Endometrial microvascular endothelial cells (primary cell): Measurements from ENCODE around the gene CACNA1D. TPM values are rescaled to one million over a fixed set of nuclear protein-coding genes. Genes with fewer than 3 reads are reported as not detected.

Experiments
- in situ Hi-C: cut with HindIII; loops from 2 replicates; pipeline ENCODE4 v1.10.0; 2017; ENCODE audit warnings: low sequenced_read_pairs, low pct_unique_long_range_greater_than_20kb; ENCODE audit errors: inconsistent ontology term
- total RNA-seq: library from RNA; depleted of rRNA; stranded (reverse); fragments of >200 nt; gene quantifications from one replicate; pipeline ENCODE4 v1.2.3, GENCODE V29; 2015; ENCODE audit errors: inconsistent ontology term

CACNA1D gene
- total RNA-seq, 1 donor from 2014 or later, result not detected

DNA sequence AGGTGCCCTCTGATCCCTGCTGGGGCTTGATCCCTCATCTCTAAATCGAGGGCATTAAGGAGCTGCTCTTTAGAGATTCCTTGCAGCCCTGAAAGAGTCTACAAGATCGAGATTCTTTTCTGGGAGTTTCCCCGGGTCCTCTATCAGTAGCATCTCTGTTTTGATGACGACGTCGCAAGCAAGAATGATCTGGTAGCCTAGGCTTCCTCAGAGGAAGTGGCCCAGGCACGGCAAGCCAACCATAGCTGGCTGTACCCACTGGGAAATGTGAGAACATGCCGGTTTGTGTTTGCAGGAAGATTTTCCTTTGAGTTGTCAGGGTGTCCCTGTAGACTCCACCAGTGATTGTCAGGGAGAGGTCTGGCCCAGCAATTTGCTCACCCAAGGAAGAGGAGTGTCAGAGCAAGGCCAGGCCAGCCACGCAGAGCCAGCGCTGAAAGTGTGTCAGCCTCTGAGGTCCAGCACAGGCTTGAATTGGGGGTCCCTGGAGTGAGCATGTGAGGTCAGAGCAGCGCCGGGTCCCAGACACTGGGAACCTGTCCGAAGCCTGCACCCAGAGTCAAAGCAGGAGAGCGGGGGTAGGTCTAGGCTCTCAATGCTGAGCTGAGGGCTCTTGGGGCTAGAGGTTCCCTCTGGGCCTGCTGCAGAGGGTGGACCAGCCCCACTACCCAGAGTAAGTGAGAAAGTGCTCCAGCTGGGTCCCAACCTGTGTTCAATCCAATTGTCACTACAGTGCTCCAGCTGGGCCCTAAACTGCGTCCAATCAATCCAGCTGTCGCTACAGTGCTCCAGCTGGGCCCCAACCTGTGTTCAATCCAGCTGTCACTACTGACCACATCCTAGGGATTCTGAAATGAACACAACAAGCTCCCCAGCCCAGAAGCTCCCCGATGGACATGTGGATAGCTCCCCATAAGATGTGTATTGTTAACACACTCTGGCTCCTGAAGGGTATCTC lies 256.1 kb downstream of the CACNA1D start:
- in situ Hi-C loops, result no loop called here

- in situ Hi-C loops, result no loop called here
These were observed 259.2 kb downstream of the CACNA1D start for GRCh38 chr3:53753518-53754183.

DNA sequence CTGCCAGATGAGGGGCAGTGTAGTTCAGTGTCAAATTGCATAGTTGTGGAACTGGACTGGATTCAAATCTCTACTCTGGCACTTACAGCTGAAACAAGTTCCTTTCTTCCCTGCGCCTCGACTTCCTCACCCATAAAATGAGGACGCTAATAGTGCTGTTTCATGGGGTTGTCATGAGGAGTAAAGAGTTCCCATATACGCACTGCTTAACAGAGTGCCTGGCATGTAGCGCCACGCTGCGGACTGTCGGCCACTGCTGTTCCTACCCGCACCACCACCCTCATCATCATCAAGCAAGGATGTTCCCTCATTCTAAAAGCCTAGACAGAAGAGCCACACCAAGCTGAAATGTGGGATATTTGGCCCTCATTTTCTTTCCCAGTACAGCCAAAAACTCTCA lies 259.9 kb downstream of the CACNA1D start:
- in situ Hi-C loops, result no loop called here

DNA sequence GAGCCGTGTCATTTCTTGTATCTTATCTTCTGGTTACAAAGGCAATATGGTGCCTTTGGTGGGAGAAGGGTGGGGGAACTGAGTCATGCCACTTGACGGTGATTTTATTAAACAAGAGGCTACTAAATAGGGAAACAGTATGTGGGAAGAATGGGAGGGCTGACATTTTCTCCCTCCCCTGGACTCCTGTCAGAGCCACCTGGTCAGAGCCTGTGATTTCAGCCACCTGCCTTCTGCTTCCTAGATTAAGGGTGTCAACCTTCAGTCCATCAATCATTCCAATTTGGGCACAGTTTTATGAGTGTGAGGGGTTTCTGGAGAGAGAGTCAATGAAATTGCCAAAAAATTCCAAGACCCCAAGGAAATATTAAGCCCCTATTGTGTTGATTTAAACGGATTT lies 264.4 kb downstream of the CACNA1D start:
- in situ Hi-C loops, result no loop called here

DNA sequence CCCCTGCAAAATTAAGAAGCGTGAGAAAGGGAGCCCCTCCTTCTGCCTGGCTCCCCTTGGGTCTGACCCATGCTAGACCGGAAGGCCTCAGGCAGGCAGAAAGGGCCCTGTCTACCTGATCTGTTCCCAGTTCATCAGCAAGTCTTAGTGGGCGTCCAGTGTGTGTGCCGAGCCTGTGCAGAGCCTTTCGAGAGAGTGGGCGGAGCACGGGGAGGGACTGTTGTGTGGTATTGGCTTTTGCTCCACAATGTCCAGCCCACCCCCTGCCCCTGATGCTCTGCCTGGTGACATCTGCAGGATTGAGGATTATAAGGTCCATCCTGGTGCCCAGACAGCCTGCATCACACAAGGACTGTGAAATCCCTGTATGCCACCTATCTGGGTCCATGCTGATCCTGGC lies 268.9 kb downstream of the CACNA1D start:
- in situ Hi-C loops, result no loop called here

DNA sequence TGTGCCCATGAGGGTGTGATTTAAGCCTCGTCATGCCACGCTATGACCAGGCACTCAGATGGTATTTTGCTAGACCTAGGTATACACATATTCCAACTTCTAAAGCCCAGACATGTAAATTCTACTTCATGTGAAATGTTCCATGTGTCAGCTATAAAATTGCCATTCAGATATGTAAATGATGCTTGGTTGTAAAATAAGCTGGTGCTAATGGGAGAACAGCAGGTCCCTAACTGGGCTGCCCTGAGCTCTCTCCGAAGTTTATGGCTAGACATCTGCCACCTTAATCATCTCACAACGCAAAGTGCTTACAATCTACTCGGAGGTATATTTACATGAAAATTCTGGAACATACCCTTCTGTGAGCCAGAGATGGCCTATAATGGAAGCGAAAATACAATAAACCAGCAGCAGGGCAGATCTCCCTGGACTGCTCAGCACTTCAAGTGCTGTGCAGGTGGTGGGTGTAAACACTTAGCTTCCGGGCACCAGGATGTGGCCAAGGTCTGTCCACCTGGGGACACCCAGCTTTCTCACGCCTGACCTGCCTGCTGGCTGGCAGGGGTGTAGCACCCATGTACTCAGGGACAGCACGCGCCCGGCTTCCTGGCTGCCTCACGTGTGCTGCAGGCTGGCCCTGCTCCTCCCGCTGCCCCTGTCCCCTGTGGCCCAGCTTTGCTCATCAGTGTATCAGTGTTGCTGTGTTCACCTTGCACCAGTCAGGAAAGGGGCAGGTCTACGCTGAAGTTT lies 269.8 kb downstream of the CACNA1D start:
- in situ Hi-C loops, result no loop called here

GRCh38 chr3:53765753-53766152 lies 271.3 kb downstream of the CACNA1D start:
- in situ Hi-C loops, result no loop called here

- in situ Hi-C loops, result no loop called here
These were observed 272.3 kb downstream of the CACNA1D start for GRCh38 chr3:53766706-53767105.

DNA sequence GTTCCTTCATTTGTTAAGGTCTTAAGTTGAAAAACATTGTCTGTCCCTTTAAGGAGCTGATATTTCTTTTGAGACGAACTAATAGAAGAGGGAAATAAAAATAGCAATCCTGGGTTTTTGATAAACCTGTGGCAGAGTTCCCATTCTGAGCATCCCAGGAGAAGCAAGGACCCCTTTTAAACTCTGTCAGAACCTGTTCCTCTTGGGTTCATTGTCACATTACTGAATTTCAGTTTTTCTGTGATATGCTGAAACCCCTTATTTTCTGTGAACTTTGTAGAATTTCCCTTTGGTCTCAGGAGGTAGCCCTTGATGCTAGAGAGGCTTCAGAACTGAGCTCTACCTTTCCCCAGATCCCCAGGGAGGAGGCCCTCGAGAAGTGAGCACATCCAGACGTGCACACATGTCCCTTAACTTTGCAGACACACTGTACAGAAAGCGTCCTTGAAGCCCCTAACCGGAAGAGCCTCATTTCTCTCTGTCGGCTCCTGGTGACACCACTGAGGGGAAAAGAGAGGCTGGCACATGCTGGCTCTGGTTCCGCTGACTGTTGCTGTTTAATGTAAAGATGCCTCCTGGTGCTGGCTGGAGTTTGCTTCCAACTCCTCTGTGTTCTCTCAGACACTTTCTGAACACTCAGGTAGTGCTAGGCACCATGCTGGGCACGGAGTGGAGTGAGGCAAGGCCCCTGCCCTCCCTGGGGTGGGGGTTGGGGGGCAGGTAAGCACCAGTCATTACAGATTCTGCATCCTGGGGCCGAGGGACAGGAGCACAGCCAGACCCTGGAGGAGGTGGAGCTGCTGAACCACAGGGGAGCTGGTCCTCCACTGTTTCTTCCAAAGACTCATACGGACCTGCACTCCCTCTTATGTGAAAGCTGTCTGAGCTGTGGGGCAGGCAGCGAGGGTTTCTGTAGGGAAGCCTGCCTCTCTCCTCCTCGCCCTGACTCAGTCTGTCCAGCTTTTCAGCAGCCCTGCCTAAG lies 274.4 kb downstream of the CACNA1D start:
- in situ Hi-C loops, result no loop called here

- in situ Hi-C loops, result no loop called here
These were observed 278.2 kb downstream of the CACNA1D start for GRCh38 chr3:53772562-53772961.

DNA sequence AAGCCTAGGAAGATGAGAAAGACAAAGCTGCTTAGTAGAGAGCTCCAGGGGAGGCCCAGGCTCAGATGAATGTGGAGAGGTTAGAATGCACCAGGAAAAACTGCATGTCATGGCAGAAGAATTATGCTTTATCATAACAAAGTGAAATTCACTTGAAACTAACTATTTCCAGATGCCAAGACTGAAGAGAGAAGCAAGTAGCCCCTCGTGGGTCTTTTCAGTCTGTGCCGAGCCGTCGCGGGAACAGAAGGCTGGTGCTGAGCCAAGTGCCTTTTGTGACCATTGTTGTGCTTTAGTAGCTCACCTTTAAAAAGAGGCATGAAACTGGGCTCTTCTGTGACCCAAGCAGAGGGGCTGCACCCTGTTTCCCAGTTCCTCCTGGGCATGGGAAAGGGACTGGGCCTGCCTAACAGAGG lies 278.6 kb downstream of the CACNA1D start:
- in situ Hi-C loops, result no loop called here

- in situ Hi-C loops, result no loop called here
These were observed 279.4 kb downstream of the CACNA1D start for GRCh38 chr3:53773611-53774368.

GRCh38 chr3:53774414-53774813 lies 280.0 kb downstream of the CACNA1D start:
- in situ Hi-C loops, result no loop called here

DNA sequence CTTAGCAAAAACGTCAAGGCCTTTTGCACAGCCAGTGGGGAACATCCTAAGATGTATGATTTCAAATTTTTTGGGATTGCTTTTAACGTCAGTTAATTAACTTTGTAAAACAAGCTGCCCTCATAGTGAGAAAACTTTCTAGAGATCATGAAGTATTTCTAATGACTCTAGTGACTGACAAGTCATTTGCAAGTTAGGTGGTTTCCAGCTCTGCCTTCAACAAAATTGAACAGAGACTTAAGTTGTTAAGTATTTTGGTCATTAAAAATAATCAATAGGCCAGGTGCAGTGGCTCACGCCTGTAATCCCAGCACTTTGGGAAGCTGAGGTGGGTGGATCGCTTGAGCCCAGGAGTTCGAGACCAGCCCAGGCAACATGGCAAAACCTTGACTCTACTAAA lies 280.6 kb downstream of the CACNA1D start:
- in situ Hi-C loops, result no loop called here

- in situ Hi-C loops, result no loop called here
These were observed 281.4 kb downstream of the CACNA1D start for GRCh38 chr3:53775834-53776251.

DNA sequence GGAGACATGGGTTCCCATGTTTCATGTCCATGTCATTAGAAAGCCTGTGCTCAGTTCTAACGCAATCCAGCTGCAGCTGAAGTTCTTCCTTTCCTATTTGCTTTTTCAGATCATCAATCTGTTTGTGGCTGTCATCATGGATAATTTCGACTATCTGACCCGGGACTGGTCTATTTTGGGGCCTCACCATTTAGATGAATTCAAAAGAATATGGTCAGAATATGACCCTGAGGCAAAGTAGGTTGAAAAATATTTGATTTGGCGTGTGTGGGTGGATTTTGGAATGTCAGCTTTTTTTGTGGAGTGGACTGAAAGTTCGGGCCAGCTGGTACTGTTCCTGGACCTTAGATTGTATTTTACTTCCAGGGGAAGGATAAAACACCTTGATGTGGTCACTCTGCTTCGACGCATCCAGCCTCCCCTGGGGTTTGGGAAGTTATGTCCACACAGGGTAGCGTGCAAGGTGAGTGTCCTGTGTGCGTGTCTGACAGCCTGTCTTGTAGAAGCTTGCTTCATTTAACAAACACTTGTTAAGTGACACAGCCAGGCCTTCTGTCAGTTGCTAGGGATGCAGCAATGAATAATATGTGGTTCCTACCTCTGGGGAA lies 282.2 kb downstream of the CACNA1D start:
- in situ Hi-C loops, result no loop called here

DNA sequence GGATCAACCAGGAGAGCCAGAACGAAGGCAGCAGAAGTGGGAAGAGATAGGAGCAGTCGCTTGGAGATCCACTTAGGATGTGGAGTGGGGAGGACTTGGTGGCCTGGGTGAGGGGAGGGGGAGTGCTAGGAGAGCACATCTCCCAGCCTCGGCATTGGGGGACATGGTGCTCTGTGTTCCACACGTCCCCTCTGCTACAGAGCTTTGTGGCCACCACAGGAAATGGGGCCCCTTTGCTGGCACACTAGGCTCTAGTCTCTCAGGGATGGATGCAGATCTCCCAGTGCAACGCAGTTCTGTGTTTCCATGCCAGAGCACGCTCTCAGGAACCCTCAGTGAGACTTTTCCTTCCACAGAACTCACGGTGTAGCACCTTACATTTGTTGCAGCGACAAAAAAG lies 283.1 kb downstream of the CACNA1D start:
- in situ Hi-C loops, result no loop called here
